SW 1271 (cell line): ENCODE results near the gene CBX8.

Experiments used
- DNase-seq, 2 experiments: peaks; one replicate each; lab custom pipeline; 2025; lab: John Stamatoyannopoulos, UW

Gene CBX8

DNA sequence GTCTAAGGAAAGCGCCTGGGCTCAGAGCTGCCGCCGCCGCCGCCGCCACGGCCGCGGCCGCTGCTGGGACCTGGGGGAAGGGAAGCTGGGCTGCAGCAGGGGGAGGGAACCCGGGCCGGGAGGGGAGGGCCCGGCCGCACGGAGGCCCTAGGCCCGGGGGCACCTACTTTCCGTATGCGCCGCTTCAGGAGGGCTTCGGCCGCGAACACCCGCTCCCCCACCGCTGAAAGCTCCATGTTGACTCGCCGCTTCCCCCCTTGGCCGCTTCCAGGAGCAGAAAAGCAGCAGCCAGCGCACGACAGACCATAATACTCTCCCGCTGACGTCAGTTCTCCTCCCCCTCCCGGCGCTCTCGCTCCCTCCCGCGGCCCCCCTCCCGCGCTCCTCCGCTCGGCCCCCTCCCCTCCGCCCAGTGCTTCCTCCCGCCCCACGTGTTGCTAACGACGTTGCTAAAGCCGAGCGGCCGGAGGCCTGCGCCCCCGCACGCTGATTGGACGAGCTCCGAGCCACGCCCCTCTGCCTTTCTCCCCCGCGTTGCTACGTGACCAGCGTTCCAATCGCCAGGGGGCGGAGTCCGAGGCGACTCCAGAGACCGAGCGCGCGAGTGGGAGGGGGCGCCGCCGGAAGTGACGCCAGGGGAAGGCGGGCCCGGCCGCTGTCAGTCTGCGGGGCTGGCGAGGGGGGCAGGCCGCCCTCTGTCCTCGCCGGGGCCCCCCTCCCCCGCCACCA is at the start of gene CBX8:
TSS of gene CBX8 (minus strand) at position 315 of the 729 bp plus-strand sequence. CDS start at position 236, 79 bp downstream.
- peak; percentile 97 to 98 for DNase-seq

DNA sequence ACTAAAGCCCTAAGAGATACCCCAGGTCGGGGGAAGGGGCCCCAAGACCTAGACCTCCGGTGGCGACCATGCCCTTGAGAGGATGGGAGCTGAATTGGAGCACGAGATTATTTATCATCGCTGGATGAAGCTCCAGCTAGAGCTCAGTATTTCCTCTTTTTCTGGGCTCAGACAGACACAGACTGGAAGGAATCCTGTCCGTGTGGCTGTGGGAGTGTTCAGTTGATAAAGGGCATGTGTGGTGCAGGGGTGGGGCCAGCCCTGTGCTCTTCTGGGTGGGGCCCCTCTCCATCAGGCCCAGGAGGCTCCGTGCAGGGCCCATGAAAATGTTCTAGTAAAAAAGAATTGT is 48.7 kb upstream of the CBX8 start:
- no peak for DNase-seq

DNA sequence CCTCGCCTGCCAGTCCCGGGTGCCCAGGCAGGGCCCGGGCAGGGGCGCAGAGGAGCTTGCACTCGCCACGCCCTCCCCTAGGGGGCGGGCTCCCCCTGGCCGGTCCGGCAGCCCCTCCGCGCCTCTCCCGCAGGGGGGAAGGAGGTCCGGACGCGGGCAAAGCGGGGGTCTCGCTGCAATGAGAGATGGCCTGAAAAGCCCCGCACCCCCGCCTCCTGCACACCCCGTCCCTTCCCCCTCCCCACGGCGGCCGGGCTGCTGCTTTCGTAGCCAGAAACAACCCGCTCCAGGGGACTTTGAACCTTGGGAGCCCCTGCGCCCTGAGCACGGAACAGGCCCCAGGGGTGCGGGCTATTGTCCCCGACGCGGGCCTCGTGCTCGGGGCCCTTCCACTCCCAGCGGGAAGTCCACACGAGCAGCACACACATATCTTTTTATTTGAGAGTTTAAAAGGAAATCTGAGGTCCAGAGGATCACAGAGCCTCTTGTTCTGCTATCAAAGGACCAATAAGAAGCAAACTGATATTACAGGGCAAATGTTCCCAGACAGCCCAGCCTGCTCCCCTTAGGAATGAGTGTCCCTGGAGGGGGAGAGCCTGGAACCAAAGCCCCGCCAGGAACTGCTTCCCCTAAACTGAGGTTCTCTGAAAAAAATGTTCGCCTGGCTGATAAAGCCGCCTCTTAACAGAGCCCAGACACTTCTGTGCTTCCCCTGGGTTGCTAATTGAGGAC is 48.2 kb upstream of the CBX8 start:
- DNase-seq: no peak

DNA sequence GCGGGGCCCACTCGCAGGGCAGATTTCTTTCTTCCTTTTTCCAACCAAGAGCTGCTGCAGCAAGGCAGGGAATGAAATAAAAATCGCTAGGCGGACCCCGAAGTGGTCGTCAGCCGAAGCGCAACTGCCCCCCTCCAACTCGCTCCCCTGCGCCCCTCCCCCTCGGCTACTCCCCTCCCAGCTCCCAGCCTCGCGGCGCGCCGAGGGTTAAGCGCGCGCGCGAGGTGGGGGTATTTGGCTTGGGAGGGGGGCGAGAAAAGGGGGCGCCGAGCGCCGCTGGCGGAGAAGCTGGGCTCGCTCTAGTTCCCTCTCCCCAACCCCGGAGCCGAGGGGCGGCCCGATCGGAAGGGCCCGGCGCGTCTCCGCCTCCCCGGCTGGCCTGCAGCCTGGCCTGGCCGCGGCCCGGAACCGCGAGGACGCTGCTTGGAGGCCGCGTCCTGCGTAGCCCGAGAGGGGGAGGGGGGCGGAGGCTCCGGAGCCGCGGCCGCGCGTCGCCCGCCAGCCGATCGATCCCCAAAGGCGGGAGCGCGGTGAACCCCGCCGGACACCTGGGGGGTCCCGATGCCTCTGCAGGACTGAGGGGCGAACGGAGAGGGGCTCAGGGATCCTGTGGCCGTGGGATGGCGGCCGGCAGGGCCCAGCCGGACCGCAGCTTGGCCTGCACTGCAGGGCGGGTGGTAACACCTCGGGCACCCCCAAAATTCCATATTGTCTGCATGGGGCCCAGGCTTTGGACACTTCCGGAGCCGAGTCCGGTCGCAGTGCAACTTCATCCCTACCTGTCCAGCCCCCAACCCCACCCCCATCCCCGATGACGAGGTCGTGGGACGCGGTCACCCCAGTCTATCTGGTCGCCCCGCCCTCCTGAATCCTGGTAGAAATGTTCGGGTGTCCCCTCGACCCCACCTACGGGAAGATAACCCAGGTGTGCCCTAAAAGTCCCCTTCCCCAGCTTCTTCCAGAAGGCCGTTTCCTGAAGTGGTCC is 47.2 kb upstream of the CBX8 start:
- DNase-seq: no peak

DNA sequence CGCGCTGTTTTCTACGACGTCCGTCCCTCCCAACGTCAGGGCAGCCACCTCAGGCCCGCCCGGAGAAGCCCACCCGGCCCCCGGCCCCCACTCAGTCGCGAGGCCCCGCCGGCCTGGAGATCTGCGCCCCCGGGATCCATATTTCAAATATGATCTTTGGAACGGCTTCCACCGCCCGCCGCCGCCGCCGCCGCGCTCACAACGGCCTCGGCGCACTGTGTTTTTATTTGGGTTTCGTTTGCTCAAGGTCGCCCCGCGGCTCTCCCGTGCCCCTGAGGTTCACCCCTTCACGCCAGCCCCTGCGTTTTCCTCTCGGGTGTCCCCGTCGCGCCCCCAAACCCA is 46.6 kb upstream of the CBX8 start:
- no peak for DNase-seq

DNA sequence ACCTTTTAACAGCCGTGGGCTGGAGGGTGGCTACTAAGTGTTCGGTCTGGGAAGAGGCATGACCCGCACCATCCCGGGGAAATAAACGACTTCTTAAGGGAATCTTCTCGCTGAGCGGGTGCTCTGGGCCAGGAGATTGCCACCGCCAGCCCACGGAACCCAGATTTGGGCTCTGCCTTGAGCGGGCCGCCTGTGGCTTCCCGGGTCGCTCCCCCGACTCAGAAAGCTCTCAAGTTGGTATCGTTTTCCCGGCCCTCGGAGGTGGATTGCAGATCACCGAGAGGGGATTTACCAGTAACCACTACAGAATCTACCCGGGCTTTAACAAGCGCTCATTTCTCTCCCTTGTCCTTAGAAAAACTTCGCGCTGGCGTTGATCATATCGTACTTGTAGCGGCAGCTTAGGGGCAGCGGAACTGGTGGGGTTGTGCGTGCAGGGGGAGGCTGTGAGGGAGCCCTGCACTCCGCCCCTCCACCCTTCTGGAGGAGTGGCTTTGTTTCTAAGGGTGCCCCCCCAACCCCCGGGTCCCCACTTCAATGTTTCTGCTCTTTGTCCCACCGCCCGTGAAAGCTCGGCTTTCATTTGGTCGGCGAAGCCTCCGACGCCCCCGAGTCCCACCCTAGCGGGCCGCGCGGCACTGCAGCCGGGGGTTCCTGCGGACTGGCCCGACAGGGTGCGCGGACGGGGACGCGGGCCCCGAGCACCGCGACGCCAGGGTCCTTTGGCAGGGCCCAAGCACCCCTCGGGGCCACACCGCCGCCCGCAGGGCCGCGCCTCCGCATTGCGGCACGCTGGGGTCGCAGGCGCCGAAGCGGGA is 46.0 kb upstream of the CBX8 start:
- DNase-seq: no peak

DNA sequence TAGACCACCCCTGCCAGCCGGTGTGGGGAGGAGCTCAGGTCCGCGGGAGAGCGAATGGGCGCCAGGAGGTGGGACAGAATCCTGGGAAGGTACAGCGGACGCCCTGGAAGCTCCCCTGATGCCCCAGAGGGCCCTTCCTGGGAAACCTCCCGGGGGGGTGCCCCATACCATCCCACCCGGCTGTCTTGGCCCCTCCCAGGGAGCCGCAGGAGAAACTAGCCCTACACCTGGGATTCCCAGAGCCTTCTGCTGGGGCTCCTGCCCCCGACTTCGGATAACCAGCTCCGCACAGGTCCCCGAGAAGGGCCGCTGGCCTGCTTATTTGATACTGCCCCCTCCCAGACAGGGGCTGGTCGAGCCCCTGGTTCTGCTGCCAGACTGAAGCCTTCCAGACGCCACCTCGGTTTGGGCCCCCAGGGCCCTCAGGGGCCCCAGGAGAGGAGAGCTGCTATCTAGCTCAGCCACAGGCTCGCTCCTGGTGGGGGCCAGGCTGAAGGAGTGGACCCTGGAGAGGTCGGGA is 45.3 kb upstream of the CBX8 start:
- DNase-seq: no peak

DNA sequence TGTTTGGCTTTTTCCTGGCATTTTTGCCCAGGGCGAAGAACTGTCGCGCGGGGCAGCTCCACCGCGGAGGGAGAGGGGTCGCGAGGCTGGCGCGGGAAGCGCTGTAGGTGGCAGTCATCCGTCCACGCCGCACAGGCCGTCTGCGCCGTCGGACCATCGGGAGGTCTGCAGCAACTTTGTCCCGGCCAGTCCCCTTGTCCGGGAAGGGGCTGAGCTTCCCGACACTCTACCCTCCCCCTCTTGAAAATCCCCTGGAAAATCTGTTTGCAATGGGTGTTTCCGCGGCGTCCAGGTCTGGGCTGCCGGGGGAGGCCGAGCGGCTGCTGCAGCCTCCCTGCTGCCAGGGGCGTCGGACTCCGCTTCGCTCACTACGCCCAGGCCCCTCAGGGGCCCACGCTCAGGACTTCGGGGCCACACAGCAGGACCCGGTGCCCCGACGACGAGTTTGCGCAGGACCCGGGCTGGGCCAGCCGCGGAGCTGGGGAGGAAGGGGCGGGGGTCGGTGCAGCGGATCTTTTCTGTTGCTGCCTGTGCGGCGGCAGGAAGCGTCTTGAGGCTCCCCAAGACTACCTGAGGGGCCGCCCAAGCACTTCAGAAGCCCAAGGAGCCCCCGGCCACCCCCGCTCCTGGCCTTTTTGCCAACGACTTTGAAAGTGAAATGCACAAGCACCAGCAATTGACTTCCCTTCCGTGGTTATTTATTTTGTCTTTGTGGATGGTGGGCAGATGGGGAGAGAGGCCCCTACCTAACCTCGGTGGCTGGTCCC is 44.7 kb upstream of the CBX8 start:
- DNase-seq: no peak

DNA sequence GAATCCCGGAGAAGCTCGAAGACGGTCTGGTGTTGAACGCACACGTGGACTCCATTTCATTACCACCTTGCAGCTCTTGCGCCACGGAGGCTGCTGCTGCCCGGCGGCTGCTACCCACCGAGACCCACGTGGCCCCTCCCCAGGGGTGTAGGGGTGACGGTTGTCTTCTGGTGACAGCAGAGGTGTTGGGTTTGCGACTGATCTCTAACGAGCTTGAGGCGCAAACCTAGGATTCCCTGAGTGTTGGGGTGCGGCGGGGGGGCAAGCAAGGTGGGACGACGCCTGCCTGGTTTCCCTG is 44.1 kb upstream of the CBX8 start:
- DNase-seq: no peak

DNA sequence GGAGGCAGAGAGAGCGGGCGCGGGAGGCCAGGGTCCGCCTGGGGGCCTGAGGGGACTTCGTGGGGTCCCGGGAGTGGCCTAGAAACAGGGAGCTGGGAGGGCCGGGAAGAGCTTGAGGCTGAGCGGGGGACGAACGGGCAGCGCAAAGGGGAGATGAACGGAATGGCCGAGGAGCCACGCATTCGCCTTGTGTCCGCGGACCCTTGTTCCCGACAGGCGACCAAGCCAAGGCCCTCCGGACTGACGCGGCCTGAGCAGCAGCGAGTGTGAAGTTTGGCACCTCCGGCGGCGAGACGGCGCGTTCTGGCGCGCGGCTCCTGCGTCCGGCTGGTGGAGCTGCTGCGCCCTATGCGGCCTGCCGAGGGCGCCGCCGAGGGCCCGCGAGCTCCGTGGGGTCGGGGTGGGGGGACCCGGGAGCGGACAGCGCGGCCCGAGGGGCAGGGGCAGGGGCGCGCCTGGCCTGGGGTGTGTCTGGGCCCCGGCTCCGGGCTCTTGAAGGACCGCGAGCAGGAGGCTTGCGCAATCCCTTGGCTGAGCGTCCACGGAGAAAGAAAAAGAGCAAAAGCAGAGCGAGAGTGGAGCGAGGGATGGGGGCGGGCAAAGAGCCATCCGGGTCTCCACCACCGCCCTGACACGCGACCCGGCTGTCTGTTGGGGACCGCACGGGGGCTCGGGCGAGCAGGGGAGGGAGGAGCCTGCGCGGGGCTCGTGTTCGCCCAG is 43.6 kb upstream of the CBX8 start:
- no peak for DNase-seq

DNA sequence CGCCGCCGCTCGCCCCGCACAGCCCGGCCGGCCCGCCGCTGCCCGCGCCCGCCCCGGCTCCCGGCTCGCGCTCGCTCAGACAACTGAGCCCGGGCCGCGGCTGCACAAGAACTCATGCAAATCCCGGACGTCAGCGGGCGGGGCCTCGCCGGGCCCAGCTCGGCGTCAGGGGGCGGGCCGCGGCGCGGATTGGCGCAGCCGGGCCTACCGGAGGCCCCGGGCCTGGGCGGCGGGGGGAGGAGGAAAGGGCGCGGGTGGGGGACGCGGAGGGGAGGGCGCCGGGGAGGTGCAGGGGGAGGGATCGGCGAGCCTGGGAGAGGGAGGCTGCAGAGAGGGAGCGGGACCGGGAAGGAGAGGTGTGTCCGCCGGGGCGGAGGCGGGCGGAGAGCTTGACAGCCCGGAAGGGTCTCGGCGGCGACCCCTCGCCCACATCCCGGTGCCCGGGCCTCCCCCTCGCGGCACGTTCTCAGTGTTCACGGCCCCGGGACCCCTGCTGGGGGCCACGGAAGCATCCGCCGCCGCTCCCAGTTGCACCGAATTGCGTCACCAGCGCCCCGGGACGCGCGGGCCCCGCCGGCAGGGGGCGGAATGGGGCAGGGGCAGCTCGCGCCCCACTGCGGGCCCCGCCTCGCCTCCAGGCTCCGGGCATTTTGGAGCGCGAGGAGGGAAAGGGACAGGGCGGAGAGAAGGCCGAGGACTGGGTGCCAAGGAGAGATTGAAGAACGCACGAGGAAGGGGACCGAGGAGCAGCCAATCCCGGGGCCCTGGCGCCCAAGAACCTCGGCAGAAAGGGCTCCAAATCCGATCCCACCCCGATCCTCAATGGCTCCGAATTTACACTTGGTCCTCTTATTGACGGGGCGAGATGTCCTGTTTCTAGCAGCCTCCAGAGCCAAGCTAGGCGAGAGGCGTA is 42.7 kb upstream of the CBX8 start, which contains the start of gene CBX4:
TSS of gene CBX4 (minus strand) at position 85 of the 913 bp plus-strand sequence. CDS start 189 bp downstream, outside the sequence.
- peak; percentile 66 to 85 for DNase-seq

DNA sequence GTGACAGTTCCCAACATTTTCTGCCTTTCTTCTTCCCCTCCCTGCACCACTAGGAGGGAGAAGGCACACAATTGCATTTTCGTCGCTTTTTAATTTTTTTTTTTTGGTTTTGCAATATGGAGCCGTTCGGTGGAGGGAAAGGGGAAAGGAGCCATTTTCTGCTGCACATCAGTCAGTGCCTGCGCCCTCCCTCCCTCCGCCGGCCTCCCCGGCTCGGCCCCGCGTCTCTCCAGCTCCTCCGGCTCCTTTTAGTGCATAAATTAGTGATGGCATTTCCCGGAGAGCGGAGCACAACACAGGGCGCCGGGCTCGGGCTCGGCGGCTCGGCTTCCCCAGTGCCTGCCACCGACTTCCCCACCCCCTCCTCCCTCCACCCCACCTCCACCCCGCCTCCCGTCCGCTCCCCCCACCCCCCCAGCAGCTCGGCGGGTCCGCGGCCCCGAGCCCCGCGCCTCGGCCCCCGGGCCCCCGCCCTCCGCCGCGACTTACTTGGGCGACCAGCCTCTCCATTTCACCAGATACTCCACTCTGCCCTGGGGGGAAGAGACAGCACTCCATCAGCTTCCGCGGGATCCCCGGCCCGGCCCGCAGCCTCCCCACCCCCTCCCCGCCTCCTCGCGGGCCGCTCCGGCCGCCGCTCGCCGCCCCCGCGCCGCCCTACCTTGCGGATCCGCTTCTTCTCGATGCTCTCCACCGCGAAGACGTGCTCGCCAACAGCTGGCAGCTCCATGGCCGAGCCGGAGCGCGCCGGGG is 41.8 kb upstream of the CBX8 start:
- DNase-seq: peak in 1 of 2 experiments; percentile 59

DNA sequence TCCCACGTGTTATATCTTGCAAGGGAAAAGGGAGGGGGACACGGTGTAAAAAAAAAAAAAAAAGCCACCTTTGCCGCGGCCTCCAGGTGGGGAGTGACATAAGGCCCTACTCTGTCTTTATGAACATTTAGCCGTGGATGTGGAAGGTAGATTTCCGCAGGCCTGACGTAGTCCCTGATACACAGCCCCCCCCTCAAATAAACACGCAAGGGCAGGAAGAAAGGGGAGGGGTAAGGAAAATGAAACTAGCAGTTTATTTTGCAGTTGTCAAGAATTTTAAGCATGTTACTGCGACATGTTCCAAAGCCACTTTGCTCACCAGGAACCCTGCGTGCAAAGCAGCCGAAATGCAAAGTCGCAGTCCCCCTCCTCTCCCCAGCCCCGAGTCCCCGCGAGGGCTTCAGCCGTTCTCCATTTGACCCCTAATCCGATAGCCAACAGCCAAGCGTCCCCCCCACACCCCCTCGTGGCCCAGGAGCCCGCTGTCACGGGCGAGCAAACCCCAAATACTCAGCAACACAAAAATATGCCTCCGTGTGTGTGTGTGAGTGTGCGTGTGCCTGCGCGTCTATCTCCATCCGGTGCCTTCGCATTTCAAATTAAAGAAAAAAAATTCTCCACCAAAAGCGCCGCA is 41.1 kb upstream of the CBX8 start:
- DNase-seq: no peak

DNA sequence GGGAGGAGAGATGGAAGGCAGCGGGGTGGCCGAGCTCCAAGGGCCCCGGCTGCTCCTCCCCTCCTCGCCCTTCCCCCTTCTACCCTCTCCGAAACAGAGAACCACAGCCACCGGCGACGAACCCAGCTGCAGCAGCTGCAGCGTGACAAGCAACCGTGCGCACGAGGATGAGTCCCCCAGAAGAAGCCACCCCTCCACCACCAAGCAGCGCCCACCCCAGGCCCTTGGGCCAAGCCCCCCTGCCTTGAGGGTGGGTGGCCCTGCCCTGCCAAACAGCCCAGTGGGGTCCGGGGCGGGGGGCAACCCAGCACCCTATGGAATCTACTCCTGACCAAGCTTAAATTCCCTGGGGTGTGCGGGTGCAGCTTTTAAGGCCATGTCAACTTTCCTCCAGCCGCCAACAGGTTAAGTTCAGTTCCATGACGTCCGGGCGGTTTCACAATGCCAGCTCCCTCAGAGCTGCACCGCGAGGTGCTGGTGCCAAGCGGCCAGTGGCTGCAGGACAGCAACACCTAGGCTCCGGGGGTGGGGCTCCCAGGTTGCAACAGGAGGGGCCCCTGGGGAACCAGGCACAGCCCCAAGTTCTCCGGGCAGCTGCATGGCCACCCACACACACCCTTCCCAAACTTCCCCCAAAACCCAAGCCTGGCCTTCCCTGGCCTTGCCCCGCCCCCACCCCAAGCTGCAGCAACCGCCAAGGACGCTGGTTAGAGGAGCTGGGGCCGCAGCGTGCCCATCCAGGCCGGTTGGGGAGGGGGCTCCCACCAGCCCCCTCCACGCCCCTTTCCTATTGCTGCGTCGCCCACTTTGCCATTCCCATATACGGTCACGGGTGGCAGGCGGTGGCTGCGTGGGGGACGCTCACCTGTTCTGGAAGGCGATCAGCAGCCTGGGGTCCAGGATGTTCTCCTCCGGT is 40.4 kb upstream of the CBX8 start:
- DNase-seq: peak in 1 of 2 experiments; percentile 53

DNA sequence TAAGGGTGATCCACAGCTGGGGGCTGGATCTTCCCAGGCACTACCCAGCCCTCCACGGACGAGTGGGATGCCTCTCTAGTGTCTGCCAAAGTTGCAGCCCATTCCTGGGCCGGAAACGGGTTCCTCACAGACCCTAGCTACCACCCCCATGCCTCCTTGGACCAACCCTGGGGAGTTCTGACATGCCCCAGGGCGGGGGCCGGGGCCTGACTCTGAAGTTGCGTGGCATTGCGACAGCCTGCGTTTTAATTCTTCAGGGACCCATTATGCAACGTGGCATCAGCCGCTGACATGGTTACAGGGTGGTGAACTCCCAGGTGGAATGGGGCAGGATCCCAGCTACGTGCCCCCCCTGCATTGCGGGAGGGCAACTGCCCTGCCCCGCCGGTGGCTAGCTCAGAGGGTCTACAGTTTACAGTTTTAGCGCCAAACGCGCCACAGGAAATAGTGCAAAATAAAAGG is 39.7 kb upstream of the CBX8 start:
- no peak for DNase-seq

DNA sequence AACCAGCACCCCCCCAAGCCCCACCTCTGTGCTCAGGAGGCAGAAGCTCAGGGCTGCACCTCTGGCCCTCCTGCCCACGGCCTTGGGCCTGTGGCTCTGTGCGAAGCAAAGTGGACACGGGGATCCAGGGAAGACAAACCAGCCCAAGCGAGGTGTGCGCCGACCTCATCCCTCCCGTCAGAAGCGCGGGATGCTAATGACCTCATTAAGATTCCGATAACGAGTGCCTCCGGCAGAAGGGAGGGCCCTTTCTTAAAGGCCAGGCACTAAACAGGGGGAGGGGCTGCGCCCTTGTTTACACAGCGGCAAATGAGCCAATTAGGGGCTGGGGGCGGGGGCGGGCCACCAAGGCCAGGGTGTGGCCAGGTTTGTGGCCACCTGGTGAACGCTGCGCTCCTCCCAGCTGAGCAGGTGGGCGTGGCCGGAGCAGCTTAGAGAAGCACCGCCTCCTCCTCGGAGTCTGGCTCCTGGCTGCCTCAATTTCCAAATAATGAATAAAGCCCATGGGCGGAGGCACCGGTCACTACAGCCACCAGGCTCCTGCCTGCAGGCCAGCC is 39.2 kb upstream of the CBX8 start:
- DNase-seq: no peak
